DOHH2 (cell line): ENCODE measurements around the gene NGEF.

Experiments used
- EZH2phosphoT487 ChIP-seq: fragments of 200-600 bp; sonication (generic); IDR thresholded peaks from 2 replicates; pipeline ENCODE4 v1.6.1; 2017; ENCODE audit warnings: borderline replicate concordance, mild to moderate bottlenecking, antibody characterized with exemption, low read length, moderate library complexity, mixed read lengths
- TF ChIP-seq, protein P1 (sequence below): fragments of 200-600 bp; sonication (generic); IDR thresholded peaks from one replicate; pipeline ENCODE4 v1.5.1; 2014; ENCODE audit warnings: antibody characterized with exemption, mild to moderate bottlenecking, low read depth, low read length; ENCODE audit not compliant: poor library complexity, severe bottlenecking

DNA sequence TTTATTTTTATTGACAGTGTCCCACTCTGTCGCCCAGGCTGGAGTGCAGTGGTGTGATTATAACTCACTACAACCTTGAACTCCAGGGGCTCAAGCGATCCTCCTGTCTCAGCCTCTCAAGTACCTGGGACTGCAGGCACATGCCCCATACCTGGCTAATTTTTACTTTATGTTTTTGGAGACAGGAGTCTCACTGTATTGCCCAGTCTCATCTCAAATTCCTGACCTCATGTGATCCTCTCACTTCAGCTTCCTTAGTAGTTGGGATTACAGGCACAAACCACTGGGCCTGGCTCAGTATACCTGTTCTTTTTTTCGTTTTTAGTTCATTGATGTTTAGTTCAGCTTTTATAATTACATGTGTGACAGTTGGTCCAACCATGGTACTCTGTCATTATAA lies 183.1 kb downstream of the NGEF start:
- TF ChIP-seq, protein P1, sequence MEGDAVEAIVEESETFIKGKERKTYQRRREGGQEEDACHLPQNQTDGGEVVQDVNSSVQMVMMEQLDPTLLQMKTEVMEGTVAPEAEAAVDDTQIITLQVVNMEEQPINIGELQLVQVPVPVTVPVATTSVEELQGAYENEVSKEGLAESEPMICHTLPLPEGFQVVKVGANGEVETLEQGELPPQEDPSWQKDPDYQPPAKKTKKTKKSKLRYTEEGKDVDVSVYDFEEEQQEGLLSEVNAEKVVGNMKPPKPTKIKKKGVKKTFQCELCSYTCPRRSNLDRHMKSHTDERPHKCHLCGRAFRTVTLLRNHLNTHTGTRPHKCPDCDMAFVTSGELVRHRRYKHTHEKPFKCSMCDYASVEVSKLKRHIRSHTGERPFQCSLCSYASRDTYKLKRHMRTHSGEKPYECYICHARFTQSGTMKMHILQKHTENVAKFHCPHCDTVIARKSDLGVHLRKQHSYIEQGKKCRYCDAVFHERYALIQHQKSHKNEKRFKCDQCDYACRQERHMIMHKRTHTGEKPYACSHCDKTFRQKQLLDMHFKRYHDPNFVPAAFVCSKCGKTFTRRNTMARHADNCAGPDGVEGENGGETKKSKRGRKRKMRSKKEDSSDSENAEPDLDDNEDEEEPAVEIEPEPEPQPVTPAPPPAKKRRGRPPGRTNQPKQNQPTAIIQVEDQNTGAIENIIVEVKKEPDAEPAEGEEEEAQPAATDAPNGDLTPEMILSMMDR, result no peak
- no peak for TF ChIP-seq EZH2phosphoT487
